ENCODE results near the gene ERLIN1. TPM values are rescaled to one million over a fixed set of nuclear protein-coding genes. Genes with fewer than 3 reads are reported as not detected.

The ERLIN1 gene
- total RNA-seq, 1 experiment from 2014 or later: 33.0 TPM

- H3K79me1 ChIP-seq (ENCODE audit: insufficient read depth, low read depth, low read length, poor library complexity, severe bottlenecking): no peaks in the 10 kb centered on the region
- no peak overlapping the region for H2AFZ ChIP-seq (ENCODE audit: low read length)
- H3K9me3 ChIP-seq (ENCODE audit: control insufficient read depth, low read depth, low read length): no peaks in the 10 kb centered on the region
- no peak overlapping the region for H2BK5ac ChIP-seq (ENCODE audit: insufficient read length, low read length)
- Mint-ChIP-seq H3K4me3 (no peak overlapping the region; a peak in 1 of 5 replicates), H3K4me1 (peaks cover 8 to 10% of the 10 kb centered on the region in 2 experiments), H3K36me3 (ENCODE audit: insufficient read depth in 1 of 3, low read depth in 3 of 3) (peaks cover 0 to 9% (median 4%) of the 10 kb centered on the region in 3 experiments; a peak in 3 of 7 replicates), H3K27me3 (ENCODE audit: low read depth) (peaks cover 1% of the 10 kb centered on the region; the same call in 1 of the 2 replicates), H3K9me3 (peaks cover 22 to 25% of the 10 kb centered on the region in 2 experiments), H3K27ac (peak overlapping the region in 1 of 3 experiments; percentile 7; a peak in 1 of 7 replicates)
- no peak overlapping the region for H4K5ac ChIP-seq (ENCODE audit: insufficient read length, low read depth, low read length)
- no peak overlapping the region for H4K91ac ChIP-seq (ENCODE audit: insufficient read length, low read depth, low read length)
- H3K79me2 ChIP-seq (ENCODE audit: insufficient read depth, low read length): no peaks in the 10 kb centered on the region
- no peak overlapping the region for H3K27ac ChIP-seq (ENCODE audit: insufficient read length, low read depth, low read length)
- no peak overlapping the region for H3K56ac ChIP-seq (ENCODE audit: insufficient read length, low read depth, low read length)
- no peak overlapping the region for H3K4ac ChIP-seq (ENCODE audit: low read depth, low read length)
- no peak overlapping the region for H4K8ac ChIP-seq (replicated peaks; ENCODE audit: insufficient read length, low read depth, low read length)
- no peak overlapping the region for H3T11ph ChIP-seq (ENCODE audit: low read length)
- no peaks in the 10 kb centered on the region; the same call in 1 of the 2 replicates for H3K4me1 ChIP-seq (ENCODE audit: insufficient read depth, low read length)
- no peak overlapping the region for H2AK5ac ChIP-seq (ENCODE audit: insufficient read length, low read length)
- H3K18ac ChIP-seq (ENCODE audit: insufficient read length, low read depth, low read length): no peak overlapping the region
- no peaks in the 10 kb centered on the region for H3K23me2 ChIP-seq (ENCODE audit: insufficient read length, low read depth, low read length, poor library complexity, severe bottlenecking)
- H3K27me3 ChIP-seq (ENCODE audit: insufficient read depth, low read length): no peaks in the 10 kb centered on the region
- H3K4me2 ChIP-seq (ENCODE audit: insufficient read depth, insufficient read length, low read length): no peak overlapping the region
- TF ChIP-seq CTCF (conservative IDR thresholded peaks at IDR 0.05): peak; percentile 65
- no peaks in the 10 kb centered on the region for H4K20me1 ChIP-seq (ENCODE audit: control insufficient read depth, insufficient read depth, insufficient read length)
- H3K23ac ChIP-seq (ENCODE audit: insufficient read length, low read depth, low read length): no peak overlapping the region
- no peak overlapping the region for H2BK20ac ChIP-seq (ENCODE audit: low read depth, low read length, poor library complexity, severe bottlenecking)
- H2BK15ac ChIP-seq (ENCODE audit: low read depth, low read length): no peak overlapping the region
- H2BK12ac ChIP-seq (ENCODE audit: insufficient read length, low read depth, low read length): no peak overlapping the region
- H2BK120ac ChIP-seq (ENCODE audit: low read depth, low read length, poor library complexity, severe bottlenecking): no peak overlapping the region
- WGBS (ENCODE audit: extremely low coverage, insufficient read length, low lambda C conversion rate): no CpG with 5 or more reads among the region's 6 CpGs
- no peak overlapping the region for H3K9ac ChIP-seq (ENCODE audit: extremely low read depth, insufficient read length, low read length)
- no peak for DNase-seq
- no peak overlapping the region for H3K14ac ChIP-seq (ENCODE audit: insufficient read depth, low read length)
Observed at GRCh38 chr10:100100651-100101184, 85.1 kb downstream of the ERLIN1 start.

Other genes with a start within 250 kb of the ERLIN1 start
- gene DNMBP, start 176.1 kb downstream of the ERLIN1 start, total RNA-seq (2021): 25.0 and 25.6 TPM in 2 replicates
- gene CPN1, start 104.2 kb downstream of the ERLIN1 start, total RNA-seq (2021): not detected in 2 replicates
- gene CHUK, start 43.6 kb upstream of the ERLIN1 start, total RNA-seq (2021): 24.1 and 25.2 TPM in 2 replicates
- 34.8 and 38.0 TPM in 2 replicates for gene CWF19L1, start 81.6 kb upstream of the ERLIN1 start, total RNA-seq (2021)
- 69.8 and 75.5 TPM in 2 replicates for gene BLOC1S2, start 100.7 kb upstream of the ERLIN1 start, total RNA-seq (2021)
- 0.20 TPM in 1 of 2 replicates, not detected in the other for gene PKD2L1, start 144.2 kb upstream of the ERLIN1 start, total RNA-seq (2021)
- gene SCD, start 161.2 kb upstream of the ERLIN1 start, total RNA-seq (2021): 354 TPM in 2 replicates